GM18499 (cell line): ENCODE measurements around the gene IRF2BP1.
A peak's percentile ranks its signal among the peaks of the same experiment; 100 is the strongest.
"Not testable (repeated sequence)": the region's sequence is repeated elsewhere in the genome, so short reads cannot be mapped to it uniquely, and the experiment has no call there.

Experiments
- ATAC-seq: cut with Tn5 transposase; IDR thresholded peaks from one replicate; pipeline ENCODE4 v1.9.1; 2021; ENCODE audit warnings: moderate number of reproducible peaks; ENCODE audit not compliant: insufficient read depth, unreplicated experiment

IRF2BP1 gene

GRCh38 chr19:45902651-45903625, 17.0 kb upstream of the IRF2BP1 start:
- peak; percentile 77 for ATAC-seq

- ATAC-seq, result no peak
These were observed 16.1 kb upstream of the IRF2BP1 start, which contains the start of gene MYPOP for GRCh38 chr19:45901912-45902650. TSS of gene MYPOP (minus strand) at chr19:45902613. CDS start at chr19:45901773, 840 bp downstream.

- no peak for ATAC-seq
These were observed 15.5 kb upstream of the IRF2BP1 start for GRCh38 chr19:45901432-45901911.

DNA sequence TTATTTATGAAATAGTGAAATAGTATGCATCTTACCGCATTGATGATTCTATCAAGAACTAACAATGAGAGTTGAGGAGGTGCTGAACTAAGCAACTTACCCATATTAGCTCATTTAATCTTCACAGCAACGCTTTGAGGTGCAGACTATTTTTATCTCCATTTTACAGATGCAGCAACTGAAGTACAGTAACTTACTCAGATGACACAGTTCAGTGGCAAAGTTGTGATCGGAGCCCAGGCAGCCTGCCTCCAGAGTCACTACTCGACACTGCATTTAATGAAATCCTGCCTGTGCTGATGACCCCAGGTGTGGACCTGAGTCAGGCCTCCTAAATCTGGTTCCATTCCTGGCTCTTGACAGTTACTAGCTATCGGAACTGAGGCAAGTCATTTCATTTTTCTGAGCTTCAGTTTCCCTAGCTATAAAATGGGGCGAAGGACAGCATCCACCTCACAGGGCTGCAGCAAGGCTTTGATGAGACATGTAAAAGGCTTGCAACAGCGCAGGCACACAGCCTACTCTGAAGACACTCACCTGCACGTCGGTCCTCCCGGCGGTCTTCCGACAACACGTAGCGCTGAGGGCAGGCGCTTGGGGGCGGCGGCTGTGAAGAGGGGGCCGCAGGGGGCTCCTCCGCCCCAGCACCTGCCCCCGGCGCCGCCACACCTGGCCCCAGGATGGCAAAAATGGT, 14.9 kb upstream of the IRF2BP1 start:
- no peak for ATAC-seq

- no peak for ATAC-seq
These were observed 14.1 kb upstream of the IRF2BP1 start for GRCh38 chr19:45899919-45900589.

DNA sequence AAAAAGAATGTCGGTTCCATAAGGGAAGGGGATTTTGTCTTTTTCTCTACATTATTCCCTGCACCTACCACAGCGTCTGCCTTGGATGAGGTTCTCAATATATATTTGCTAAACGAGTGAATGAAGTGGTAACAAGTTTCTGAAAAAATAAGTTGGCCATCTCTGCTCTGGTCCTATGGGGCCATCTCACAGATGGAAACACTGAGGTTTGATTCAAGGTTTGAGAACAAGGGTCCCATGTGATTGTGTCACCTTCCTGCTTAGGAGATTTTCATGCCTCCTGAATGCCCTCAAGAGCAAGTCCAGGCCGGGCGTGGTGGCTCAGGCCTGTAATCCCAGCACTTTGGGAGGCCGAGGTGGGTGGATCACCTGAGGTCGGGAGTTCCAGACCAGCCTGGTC, 13.3 kb upstream of the IRF2BP1 start:
- ATAC-seq, result no peak

DNA sequence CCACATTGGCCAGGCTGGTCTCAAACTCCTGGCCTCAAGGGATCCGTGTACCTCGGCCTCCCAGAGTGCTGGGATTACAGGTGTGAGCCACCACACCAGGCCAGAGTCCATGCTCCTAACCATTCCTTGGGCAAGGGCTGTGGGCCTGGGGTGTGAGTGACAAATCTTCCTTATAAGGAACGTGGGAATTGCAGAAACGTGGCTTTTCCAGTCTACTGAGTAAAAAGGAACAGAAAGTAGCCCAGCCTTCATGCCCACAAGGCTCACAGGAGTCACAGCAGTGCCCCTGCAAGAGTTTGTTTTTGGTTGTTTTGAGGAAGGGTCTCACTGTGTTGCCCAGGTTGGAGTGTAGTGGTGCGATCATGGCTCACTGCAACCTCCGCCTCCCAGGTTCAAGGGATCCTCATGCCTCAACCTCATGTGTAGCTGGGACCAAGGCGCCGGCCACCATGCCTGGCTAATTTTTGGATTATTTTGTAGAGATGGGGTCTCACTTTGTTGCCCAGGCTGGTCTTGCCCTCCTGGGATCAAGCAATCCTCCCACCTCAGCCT, 11.4 kb upstream of the IRF2BP1 start:
- no peak for ATAC-seq

DNA sequence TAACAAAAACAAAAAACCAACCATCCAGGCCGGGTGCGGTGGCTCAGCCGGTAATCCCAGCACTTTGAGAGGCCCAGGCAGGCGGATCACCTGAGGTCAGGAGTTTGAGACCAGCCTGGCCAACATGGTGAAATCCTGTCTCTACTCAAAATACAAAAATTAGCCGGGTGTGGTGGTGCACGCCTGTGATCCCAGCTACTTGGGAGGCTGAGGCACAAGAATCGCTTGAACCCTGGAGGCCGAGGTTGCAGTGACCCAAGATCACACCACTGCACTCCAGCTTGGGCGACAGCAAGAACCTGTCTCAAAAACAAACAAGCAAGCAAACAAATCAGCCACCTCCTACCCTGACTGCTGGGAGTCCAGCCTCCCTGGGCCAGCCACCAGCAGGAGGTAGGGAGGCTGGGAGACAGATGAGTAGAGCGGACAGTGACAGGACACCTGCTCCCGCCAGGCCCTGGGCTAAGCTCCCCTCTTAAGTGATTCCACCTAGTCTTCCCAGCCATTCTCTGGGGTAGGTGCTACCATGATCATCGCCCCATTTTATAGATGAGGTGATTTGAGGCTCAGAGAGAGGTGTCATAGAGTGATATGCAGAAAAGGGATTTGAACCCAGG, 10.2 kb upstream of the IRF2BP1 start:
- not testable (repeated sequence) for ATAC-seq

DNA sequence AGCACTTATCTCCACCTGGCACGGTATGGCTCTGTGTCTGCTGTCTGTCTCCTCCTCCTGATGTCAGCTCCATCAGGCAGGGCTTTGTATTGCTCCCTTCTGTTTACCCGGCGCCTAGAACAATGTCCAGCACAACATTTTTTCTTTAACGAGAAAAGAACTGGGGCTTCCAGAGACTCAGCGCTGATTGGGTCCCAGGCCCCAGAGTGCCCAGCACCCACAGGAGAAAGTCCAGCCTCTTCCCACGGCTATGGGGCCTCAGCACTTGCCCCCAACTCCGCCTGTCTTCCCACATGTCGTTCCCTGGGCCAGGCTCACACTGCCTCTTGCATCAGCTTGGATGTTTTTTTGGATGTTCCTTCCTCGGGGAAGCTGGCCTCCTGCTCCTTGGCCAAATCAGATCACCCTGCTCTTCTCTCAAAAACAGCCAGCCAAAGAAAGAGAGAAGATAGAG, 9.6 kb upstream of the IRF2BP1 start:
- no peak for ATAC-seq

DNA sequence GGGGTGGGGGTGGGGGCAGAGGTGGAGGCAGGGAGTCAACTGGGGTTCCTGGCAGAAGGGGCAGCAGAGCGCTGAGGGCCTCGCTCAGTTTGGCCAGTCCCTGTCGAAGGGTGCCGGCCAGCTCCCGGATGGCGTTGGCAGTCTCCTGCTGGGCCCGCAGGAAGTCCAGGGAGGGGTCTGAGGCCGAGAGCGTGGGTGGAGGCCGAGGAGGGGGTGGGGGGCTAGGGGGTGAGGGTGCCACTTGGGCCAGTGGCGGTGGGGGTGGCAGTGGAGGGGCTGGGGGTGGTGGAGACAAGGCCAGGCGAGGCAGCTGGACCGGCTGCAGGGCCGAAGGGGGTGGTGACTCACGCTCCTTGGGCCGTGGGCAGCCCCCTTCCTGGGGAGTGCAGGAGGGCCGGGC, 4.9 kb upstream of the IRF2BP1 start:
- no peak for ATAC-seq

GRCh38 chr19:45889210-45889885, 3.4 kb upstream of the IRF2BP1 start:
- no peak for ATAC-seq

GRCh38 chr19:45887200-45887710, 1.3 kb upstream of the IRF2BP1 start:
- ATAC-seq, result no peak

- ATAC-seq, result no peak
These were observed 672 bp upstream of the IRF2BP1 start for GRCh38 chr19:45886427-45887199.

DNA sequence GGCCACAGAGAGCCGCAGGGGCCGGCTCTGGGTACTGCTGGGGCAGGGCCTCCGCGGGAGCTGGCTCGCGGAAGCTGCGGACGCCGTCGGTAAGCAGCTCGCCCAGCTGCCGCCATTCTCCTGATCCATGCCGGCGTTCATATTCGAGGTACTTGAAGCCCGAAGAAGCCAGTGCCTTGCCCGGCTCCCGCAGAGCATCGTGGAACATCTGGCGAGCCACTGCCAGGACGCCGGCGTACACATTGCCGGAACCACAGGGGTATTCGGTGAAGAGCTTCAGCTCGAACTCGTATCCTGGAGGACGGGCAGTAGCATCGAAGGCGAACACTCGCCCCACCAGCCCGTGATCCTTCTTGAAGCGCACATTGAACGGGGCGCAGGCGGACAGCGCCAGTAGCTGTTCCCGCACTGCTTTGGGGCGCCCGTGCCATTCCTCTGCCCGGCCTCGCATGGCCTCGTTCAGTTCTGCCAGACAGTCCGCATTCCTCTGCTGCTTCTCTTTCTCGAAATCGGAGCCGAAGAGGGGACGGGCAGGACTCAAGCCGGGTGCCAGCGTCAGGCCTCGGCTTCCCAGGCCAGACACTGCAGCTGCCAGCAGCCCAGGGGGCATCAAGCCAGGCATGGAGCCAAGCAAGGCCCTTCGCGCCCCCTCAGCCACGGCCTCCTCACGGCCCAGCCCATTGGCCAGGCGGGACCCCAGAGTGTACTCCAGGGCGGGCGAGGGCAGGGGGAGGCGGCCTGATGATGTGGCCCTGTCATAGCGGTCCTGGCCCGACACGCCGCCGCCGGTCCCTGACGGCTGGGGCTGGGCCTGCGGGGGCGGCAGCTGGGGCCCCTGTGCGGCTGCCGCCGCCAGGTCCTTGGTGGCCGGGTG, 1.0 kb downstream of the IRF2BP1 start:
- ATAC-seq, result no peak

DNA sequence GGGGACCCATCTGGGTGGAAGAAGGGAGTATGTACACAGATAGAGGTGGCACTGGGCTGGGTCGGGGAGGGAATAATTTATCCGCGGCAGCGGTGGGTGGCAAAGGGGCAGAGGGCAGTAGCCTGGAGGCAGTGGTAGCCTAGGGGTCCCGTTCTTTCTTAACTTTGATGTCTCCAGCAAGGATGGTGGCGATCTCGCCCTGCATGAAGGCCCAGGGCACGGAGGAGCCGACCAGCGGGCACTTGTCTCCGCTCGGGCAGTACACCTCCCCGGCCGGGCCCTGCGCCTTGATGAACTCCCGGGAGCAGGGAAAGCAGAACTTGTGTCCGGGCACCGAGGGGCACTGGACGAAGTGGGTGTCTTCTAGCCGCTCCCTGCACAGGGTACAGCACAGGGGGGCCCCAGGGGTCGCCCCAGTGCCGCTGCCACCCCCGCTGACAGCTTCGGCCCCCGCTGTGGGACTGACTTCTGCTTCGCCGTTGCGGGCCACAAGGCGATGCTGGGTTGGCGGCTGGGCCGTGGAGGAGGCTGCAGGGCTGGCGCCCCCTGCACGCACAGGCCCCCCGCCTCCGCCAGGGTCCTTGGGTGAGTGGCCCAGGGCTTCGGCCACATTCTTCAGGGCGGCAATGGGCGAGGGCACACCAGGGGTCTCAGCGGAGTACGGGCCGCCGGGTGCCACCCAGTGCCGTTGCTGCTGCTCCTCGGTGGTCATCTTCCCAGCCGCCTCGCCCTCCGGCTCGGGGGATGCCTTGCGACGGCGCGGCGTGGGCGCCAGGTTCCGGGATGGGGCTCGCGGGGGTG, 1.9 kb downstream of the IRF2BP1 start:
- ATAC-seq, result no peak

DNA sequence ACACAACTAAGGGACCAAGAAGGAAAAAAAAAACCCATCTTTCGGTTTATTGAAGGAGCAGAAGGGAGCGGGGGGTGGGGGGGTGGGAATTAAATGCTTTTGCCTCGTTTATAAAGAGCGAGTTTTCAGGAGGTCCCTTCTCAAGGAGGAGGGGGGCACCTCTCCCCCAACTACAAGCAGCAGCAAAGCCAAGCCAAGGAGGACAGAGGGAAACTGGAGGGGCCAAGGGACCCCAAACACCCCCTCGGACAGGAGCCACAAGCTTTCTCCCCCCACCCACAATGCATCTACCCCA, 2.4 kb downstream of the IRF2BP1 start:
- no peak for ATAC-seq
